ENCODE results near the gene KLHL3.

KLHL3 gene

DNA sequence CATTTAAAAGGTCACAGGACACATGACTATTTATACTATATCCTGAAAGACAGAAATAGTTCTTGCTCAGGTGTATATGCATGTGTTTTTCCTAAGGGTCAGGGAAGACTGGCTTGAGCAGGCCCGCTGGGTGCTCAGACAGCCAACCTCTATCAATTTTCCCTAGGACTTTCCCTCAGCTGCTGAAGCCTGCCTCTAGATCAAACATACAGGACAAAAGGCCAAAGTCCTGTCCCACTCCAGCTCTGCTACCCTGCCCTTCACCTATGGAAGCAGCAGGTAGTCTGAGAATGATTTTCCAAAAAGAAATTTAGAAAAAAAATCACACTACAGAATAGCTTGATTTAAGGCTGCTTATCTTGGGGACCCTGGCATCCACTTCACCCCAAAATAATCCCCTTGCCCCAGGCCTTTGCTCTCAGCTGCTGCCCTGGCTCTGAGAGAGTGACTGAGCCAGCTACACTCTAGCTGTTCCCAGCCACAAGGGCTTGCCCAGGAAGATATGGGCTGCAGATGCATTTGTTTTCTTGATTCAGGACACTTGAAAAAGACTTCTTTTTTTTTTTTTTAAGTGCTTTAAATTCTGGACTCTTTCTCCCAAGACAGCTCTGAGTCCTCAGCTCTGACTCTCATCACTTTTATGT lies 42.5 kb downstream of the KLHL3 start:
- no peak overlapping the region for H2AFZ ChIP-seq (ENCODE audit: low read length)
- no peaks in the 10 kb centered on the region for H4K20me1 ChIP-seq (ENCODE audit: insufficient read depth, low read length)
- H3K4me3 ChIP-seq (ENCODE audit: low read depth, low read length, poor library complexity, severe bottlenecking) = no peak overlapping the region
- H3K27ac ChIP-seq (ENCODE audit: low read depth, low read length, poor library complexity, severe bottlenecking) = no peak overlapping the region
- no peaks in the 10 kb centered on the region for H3K4me1 ChIP-seq (ENCODE audit: insufficient read depth, low read length, severe bottlenecking)
- no peak overlapping the region for H3K9ac ChIP-seq (ENCODE audit: low read length)
- no peak for TF ChIP-seq EZH2 (IDR thresholded peaks at IDR 0.05; ENCODE audit: borderline replicate concordance, low read length)
- TF ChIP-seq, protein P1, sequence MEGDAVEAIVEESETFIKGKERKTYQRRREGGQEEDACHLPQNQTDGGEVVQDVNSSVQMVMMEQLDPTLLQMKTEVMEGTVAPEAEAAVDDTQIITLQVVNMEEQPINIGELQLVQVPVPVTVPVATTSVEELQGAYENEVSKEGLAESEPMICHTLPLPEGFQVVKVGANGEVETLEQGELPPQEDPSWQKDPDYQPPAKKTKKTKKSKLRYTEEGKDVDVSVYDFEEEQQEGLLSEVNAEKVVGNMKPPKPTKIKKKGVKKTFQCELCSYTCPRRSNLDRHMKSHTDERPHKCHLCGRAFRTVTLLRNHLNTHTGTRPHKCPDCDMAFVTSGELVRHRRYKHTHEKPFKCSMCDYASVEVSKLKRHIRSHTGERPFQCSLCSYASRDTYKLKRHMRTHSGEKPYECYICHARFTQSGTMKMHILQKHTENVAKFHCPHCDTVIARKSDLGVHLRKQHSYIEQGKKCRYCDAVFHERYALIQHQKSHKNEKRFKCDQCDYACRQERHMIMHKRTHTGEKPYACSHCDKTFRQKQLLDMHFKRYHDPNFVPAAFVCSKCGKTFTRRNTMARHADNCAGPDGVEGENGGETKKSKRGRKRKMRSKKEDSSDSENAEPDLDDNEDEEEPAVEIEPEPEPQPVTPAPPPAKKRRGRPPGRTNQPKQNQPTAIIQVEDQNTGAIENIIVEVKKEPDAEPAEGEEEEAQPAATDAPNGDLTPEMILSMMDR (IDR thresholded peaks at IDR 0.05; ENCODE audit: low read length) = no peak
- H3K79me2 ChIP-seq (ENCODE audit: insufficient read depth, low read length) = no peaks in the 10 kb centered on the region
- H3K9me3 ChIP-seq (ENCODE audit: low read length) = no peaks in the 10 kb centered on the region
- no peaks in the 10 kb centered on the region for H3F3A ChIP-seq (ENCODE audit: insufficient read depth, low read length)
- no peaks in the 10 kb centered on the region for H3K36me3 ChIP-seq (ENCODE audit: insufficient read depth, low read length)
- H3K27me3 ChIP-seq (ENCODE audit: insufficient read depth, low read length) = peaks cover 4% of the 10 kb centered on the region
- H3K9me2 ChIP-seq (ENCODE audit: low read depth, low read length) = no peaks in the 10 kb centered on the region
- H3K4me2 ChIP-seq (ENCODE audit: low read length) = no peak overlapping the region

DNA sequence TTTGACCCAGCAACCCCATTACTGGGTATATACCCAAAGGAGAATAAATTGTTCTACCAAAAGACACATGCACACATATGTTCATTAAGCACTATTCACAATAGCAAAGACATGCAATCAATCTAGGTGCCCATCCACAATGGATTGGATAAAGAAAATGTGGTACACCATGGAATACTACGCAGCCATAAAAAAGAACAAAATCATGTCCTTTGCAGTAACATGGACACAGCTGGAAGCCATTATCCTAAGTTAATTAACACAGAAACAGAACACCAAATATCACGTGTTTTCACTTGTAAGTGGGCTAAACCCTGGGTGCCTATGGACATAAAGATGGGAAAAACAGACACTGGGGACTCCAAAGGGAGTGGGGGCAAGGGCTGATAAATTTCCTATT lies 46.6 kb downstream of the KLHL3 start:
- Histone ChIP-seq H3F3A (ENCODE audit: insufficient read depth, low read length) (no peaks in the 10 kb centered on the region), H3K27me3 (ENCODE audit: insufficient read depth, low read length) (no peaks in the 10 kb centered on the region), H3K36me3 (ENCODE audit: insufficient read depth, low read length) (no peaks in the 10 kb centered on the region), H3K9ac (ENCODE audit: low read length) (no peak overlapping the region), H4K20me1 (ENCODE audit: insufficient read depth, low read length) (no peaks in the 10 kb centered on the region), H3K79me2 (ENCODE audit: insufficient read depth, low read length) (no peaks in the 10 kb centered on the region), H3K4me2 (ENCODE audit: low read length) (no peak overlapping the region), H2AFZ (ENCODE audit: low read length) (no peak overlapping the region), H3K27ac (ENCODE audit: low read depth, low read length, poor library complexity, severe bottlenecking) (no peak overlapping the region), H3K4me3 (ENCODE audit: low read depth, low read length, poor library complexity, severe bottlenecking) (no peak overlapping the region), H3K9me2 (ENCODE audit: low read depth, low read length) (no peaks in the 10 kb centered on the region), H3K9me3 (ENCODE audit: low read length) (no peaks in the 10 kb centered on the region), H3K4me1 (ENCODE audit: insufficient read depth, low read length, severe bottlenecking) (no peaks in the 10 kb centered on the region)
- no peak for TF ChIP-seq EZH2 (IDR thresholded peaks at IDR 0.05; ENCODE audit: borderline replicate concordance, low read length)
- TF ChIP-seq, protein P1 (IDR thresholded peaks at IDR 0.05; ENCODE audit: low read length) = no peak

DNA sequence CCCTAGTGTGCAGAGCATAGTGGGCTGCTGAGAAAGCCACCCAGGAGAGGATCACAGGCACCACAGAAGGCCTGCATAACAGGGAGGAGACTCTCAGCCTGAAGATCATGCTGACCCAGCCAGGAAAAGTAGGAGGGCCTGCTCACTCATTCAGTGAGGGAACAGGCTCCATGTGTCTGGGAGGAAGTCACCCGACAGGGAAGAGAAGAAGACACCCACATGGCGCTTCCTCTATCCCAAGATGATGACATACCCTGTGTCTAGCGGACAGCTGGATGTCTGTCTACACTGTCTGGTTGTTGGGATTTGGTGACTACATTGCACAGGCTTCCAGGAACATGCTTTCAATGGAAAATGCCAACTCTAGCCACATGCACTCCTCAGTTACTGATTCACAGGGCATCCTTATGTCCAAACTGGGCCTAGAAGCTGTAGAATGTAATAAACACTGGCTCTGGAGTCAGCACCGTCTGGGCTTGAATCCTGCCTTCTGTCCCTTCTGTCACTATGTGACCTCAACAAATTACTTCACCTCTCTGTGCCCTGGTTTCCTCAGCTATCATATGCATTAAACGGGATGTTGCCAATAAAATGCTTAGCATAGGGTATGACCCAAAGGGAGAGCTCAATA lies 47.6 kb downstream of the KLHL3 start:
- Histone ChIP-seq H3K4me3 (ENCODE audit: low read depth, low read length, poor library complexity, severe bottlenecking) (no peak overlapping the region), H3K9me2 (ENCODE audit: low read depth, low read length) (no peaks in the 10 kb centered on the region), H3K9ac (ENCODE audit: low read length) (no peak overlapping the region), H3K4me1 (ENCODE audit: insufficient read depth, low read length, severe bottlenecking) (no peaks in the 10 kb centered on the region), H3K4me2 (ENCODE audit: low read length) (no peak overlapping the region), H3K9me3 (ENCODE audit: low read length) (no peaks in the 10 kb centered on the region), H4K20me1 (ENCODE audit: insufficient read depth, low read length) (no peaks in the 10 kb centered on the region), H3K36me3 (ENCODE audit: insufficient read depth, low read length) (no peaks in the 10 kb centered on the region), H3F3A (ENCODE audit: insufficient read depth, low read length) (no peaks in the 10 kb centered on the region), H3K79me2 (ENCODE audit: insufficient read depth, low read length) (no peaks in the 10 kb centered on the region), H3K27me3 (ENCODE audit: insufficient read depth, low read length) (no peaks in the 10 kb centered on the region), H3K27ac (ENCODE audit: low read depth, low read length, poor library complexity, severe bottlenecking) (no peak overlapping the region), H2AFZ (ENCODE audit: low read length) (no peak overlapping the region)
- TF ChIP-seq, protein P1 (IDR thresholded peaks at IDR 0.05; ENCODE audit: low read length) = no peak

Measured in OCI-LY1 (cell line).